Right lobe of liver (tissue), 6 donors: Measurements from ENCODE around the gene FAM151A. TPM values are rescaled to one million over a fixed set of nuclear protein-coding genes. Genes with fewer than 3 reads are reported as not detected.

ENCODE experiments used
- ATAC-seq, 4 donors: fragments of 200-7000 bp; cut with Tn5 transposase; one replicate each; pipeline ENCODE4 v1.9.1; 2020; ENCODE audit warnings: mild to moderate bottlenecking in 4 of 4, moderate library complexity in 4 of 4
- DNase-seq, 3 donors: peaks; one replicate each; pipeline ENCODE4 v3.0.0-alpha.2; 2020
- H3K27ac ChIP-seq, 3 donors: fragments of 200-600 bp; one replicate each; pipeline ENCODE4 v1.8.0; 2022
- H3K27me3 ChIP-seq, 2 donors: fragments of 200-600 bp; one replicate each; pipeline ENCODE4 v1.8.0; 2022
- H3K36me3 ChIP-seq, 4 donors: fragments of 200-600 bp; sonication (generic) in 1 of 4; one replicate each; pipeline versions ENCODE4 v1.5.1 to v1.8.0; 2017 to 2022; ENCODE audit warnings: control low read depth in 1 of 4
- H3K4me1 ChIP-seq, 4 donors: fragments of 200-600 bp; sonication (generic) in 1 of 4; one replicate each; pipeline versions ENCODE4 v1.5.1 to v1.8.0; 2017 to 2022; ENCODE audit warnings: control low read depth in 1 of 4
- H3K4me3 ChIP-seq, 3 donors: fragments of 200-600 bp; one replicate each; pipeline ENCODE4 v1.8.0; 2022
- H3K9me3 ChIP-seq, 4 donors: fragments of 200-600 bp; sonication (generic) in 1 of 4; one replicate each; pipeline versions ENCODE4 v1.5.1 to v1.8.0; 2017 to 2022; ENCODE audit warnings: control low read depth in 1 of 4
- CTCF ChIP-seq, 4 donors: fragments of 200-600 bp in 3 of 4; fragments of 450-650 bp in 1 of 4; IDR thresholded peaks; one replicate each; pipeline versions ENCODE4 v1.5.1 to v1.8.0; 2016 to 2022; ENCODE audit warnings: antibody characterized with exemption in 4 of 4, mild to moderate bottlenecking in 2 of 4
- WGBS: methylation state at CpG from one replicate; pipeline ENCODE4 v1.1.6; 2018; ENCODE audit warnings: low coverage, low lambda C conversion rate; ENCODE audit not compliant: insufficient coverage; ENCODE audit errors: missing lambda C conversion rate; 5-methylcytosine and 5-hydroxymethylcytosine counted together
- intact Hi-C, 2 donors: fragments of 100-400 bp; cut with DNase I; formaldehyde crosslinking; loops; one replicate each; pipeline versions ENCODE4 v1.11.2 to v1.14.1; 2022
- total RNA-seq, 6 experiments: library from RNA; depleted of rRNA in 2 of 6; stranded (reverse); fragments of >200 nt in 2 of 6; fragmentation: NEBNext Ultra II Directional in 3 of 6; extraction: Animal tissue kit (Norgen Biotek cat#: 25700) in 3 of 6; gene quantifications; one replicate each; pipeline versions ENCODE4 v1.1.0 to v1.2.4, GENCODE V29; 2016 to 2023
- donor health status: DM: no; HTN: yes; CAD: no.
- donor health status: DM: no; HTN: no; CAD: no.
- donor health status: DM: no; HTN: no; CAD: no.
- donor health status: DM: no; HTN: yes; CAD: no.
- donor health status: DM: no; HTN: yes; CAD: no.

FAM151A gene
- total RNA-seq, 6 experiments from 2014 or later, result 0.12 to 72.9 (median 5.2) TPM

GRCh38 chr1:54559771-54560231, 63.5 kb downstream of the FAM151A start:
- no peaks in the 10 kb centered on the region for H3K36me3 ChIP-seq
- ATAC-seq, result no peak
- 20% methylated on average over 3 of the region's 3 CpGs for WGBS
- no peak overlapping the region for H3K4me3 ChIP-seq
- no peaks in the 10 kb centered on the region for H3K4me1 ChIP-seq
- DNase-seq, result no peak
- no peaks in the 10 kb centered on the region for H3K27me3 ChIP-seq
- TF ChIP-seq CTCF (IDR thresholded peaks at IDR 0.05), result no peak
- intact Hi-C loops, result no loop called here
- no peak overlapping the region for H3K27ac ChIP-seq
- H3K9me3 ChIP-seq, result no peaks in the 10 kb centered on the region

Other genes with a start within 250 kb of the FAM151A start
- 10 to 100 TPM; 19.4 to 34.1 (median 24.4) TPM for gene SSBP3, start 217.1 kb downstream of the FAM151A start, total RNA-seq
- gene ACOT11, start 75.3 kb downstream of the FAM151A start, total RNA-seq, result 1 to 10 TPM in 2 of 6 experiments, under 1 TPM in 4; 0.50 to 1.3 (median 0.84) TPM
- 1 to 10 TPM in 3 of 6 experiments, under 1 TPM in 3; 0.37 to 3.1 (median 1.2) TPM for gene MROH7, start 18.3 kb upstream of the FAM151A start, total RNA-seq
- gene TTC4, start 92.3 kb upstream of the FAM151A start, total RNA-seq, result 10 to 100 TPM in 3 of 6 experiments, 1 to 10 TPM in 3; 8.1 to 19.2 (median 10.0) TPM
- gene PARS2, start 141.0 kb upstream of the FAM151A start, total RNA-seq, result 1 to 10 TPM; 3.2 to 5.4 (median 4.0) TPM
- 1 to 10 TPM; 2.7 to 8.9 (median 4.7) TPM for gene TTC22, start 177.8 kb upstream of the FAM151A start, total RNA-seq